ENCODE data around the gene TM9SF2. TPM values are rescaled to one million over a fixed set of nuclear protein-coding genes. Genes with fewer than 3 reads are reported as not detected.

TM9SF2 gene
- polyA plus RNA-seq, 3 donors: 54.0 to 255 (median 218) TPM

- Histone ChIP-seq H2AFZ (ENCODE audit: insufficient read depth, low read depth, low read length, poor library complexity, severe bottlenecking) (peak overlapping the region; percentile 12), H3K4me3 (replicated peaks in 1 of 3; ENCODE audit: low read depth in 2 of 3, low read length in 3 of 3) (peak overlapping the region in 1 of 3 experiments; percentile 28)
- TF ChIP-seq CTCF (IDR thresholded peaks at IDR 0.05): no peak
Observed at GRCh38 chr13:99484473-99484872, 16.8 kb upstream of the TM9SF2 start.

GRCh38 chr13:99486996-99487395, 14.3 kb upstream of the TM9SF2 start:
- 100% methylated on average over 2 of the region's 3 CpGs for WGBS (ENCODE audit: insufficient coverage)
- no peaks in the 10 kb centered on the region for H3K36me3 ChIP-seq (replicated peaks in 1 of 2; ENCODE audit: control insufficient read depth in 1 of 2, insufficient read depth in 2 of 2, low read length in 2 of 2)
- Mint-ChIP-seq H3K9me3 (peaks cover 0 to 6% (median 0%) of the 10 kb centered on the region in 7 donors), H3K27ac (no peak overlapping the region), H3K27me3 (ENCODE audit: low read depth in 3 of 3) (no peaks in the 10 kb centered on the region), H3K36me3 (peaks cover 11 to 13% of the 10 kb centered on the region in 2 donors), H3K4me1 (peaks cover 47% of the 10 kb centered on the region), H3K4me3 (no peak overlapping the region)
- no peaks in the 10 kb centered on the region for H4K20me1 ChIP-seq (ENCODE audit: insufficient read depth, low read length)
- no peak overlapping the region for H2AFZ ChIP-seq (ENCODE audit: insufficient read depth, low read depth, low read length, poor library complexity, severe bottlenecking)
- H3K9ac ChIP-seq (ENCODE audit: insufficient read depth, low read length, poor library complexity, severe bottlenecking): no peak overlapping the region
- H3K79me2 ChIP-seq (ENCODE audit: insufficient read depth, low read length): no peaks in the 10 kb centered on the region
- no peak for DNase-seq
- intact Hi-C loops (cut with micrococcal nuclease): no loop called here
- H3K4me1 ChIP-seq (ENCODE audit: control insufficient read depth in 1 of 2, insufficient read depth in 2 of 2, low read length in 2 of 2): peaks cover 40 to 44% of the 10 kb centered on the region in 2 donors
- TF ChIP-seq CTCF (IDR thresholded peaks at IDR 0.05): no peak
- H3K27ac ChIP-seq (ENCODE audit: low read depth in 1 of 2, low read length in 2 of 2): no peak overlapping the region
- H3K27me3 ChIP-seq (ENCODE audit: control insufficient read depth in 2 of 2, insufficient read depth in 2 of 2, low read length in 2 of 2): no peaks in the 10 kb centered on the region
- no peak overlapping the region for H3K4me2 ChIP-seq (replicated peaks; ENCODE audit: extremely low read depth, low read length, poor library complexity, severe bottlenecking)
- no peak overlapping the region for H3K4me3 ChIP-seq (replicated peaks in 1 of 3; ENCODE audit: low read depth in 2 of 3, low read length in 3 of 3)
- peaks cover 0 to 2% of the 10 kb centered on the region in 2 donors for H3K9me3 ChIP-seq (replicated peaks in 1 of 2; ENCODE audit: control insufficient read depth in 1 of 2, insufficient read depth in 1 of 2, low read length in 2 of 2)

More at GRCh38 chr13:99484473-99484872, 16.8 kb upstream of the TM9SF2 start:
- H3K27me3 ChIP-seq (ENCODE audit: control insufficient read depth in 2 of 2, insufficient read depth in 2 of 2, low read length in 2 of 2): no peaks in the 10 kb centered on the region
- H3K9ac ChIP-seq (ENCODE audit: insufficient read depth, low read length, poor library complexity, severe bottlenecking): no peak overlapping the region
- H3K36me3 ChIP-seq (replicated peaks in 1 of 2; ENCODE audit: control insufficient read depth in 1 of 2, insufficient read depth in 2 of 2, low read length in 2 of 2): no peaks in the 10 kb centered on the region
- H3K4me3 Mint-ChIP-seq: peak overlapping the region; percentile 61 to 88
- no peaks in the 10 kb centered on the region for H3K79me2 ChIP-seq (ENCODE audit: insufficient read depth, low read length)
- no peaks in the 10 kb centered on the region for H3K27me3 Mint-ChIP-seq (ENCODE audit: low read depth in 3 of 3)
- intact Hi-C loops (cut with micrococcal nuclease): no loop called here
- peaks cover 0 to 2% of the 10 kb centered on the region in 2 donors for H3K9me3 ChIP-seq (replicated peaks in 1 of 2; ENCODE audit: control insufficient read depth in 1 of 2, insufficient read depth in 1 of 2, low read length in 2 of 2)
- H4K20me1 ChIP-seq (ENCODE audit: insufficient read depth, low read length): no peaks in the 10 kb centered on the region
- peaks cover 8 to 11% of the 10 kb centered on the region in 2 donors for H3K36me3 Mint-ChIP-seq
- peak overlapping the region; percentile 80 to 92 (median 88) for H3K27ac Mint-ChIP-seq
- H3K4me2 ChIP-seq (replicated peaks; ENCODE audit: extremely low read depth, low read length, poor library complexity, severe bottlenecking): peak overlapping the region; percentile 53
- WGBS (ENCODE audit: insufficient coverage): no CpG with 5 or more reads among the region's 4 CpGs
- H3K4me1 Mint-ChIP-seq: peaks cover 48% of the 10 kb centered on the region
- DNase-seq: peak; percentile 74 to 92 (median 77)
- peak overlapping the region in 1 of 2 donors; percentile 62 for H3K27ac ChIP-seq (ENCODE audit: low read depth in 1 of 2, low read length in 2 of 2)
- H3K9me3 Mint-ChIP-seq: peaks cover 0 to 6% (median 0%) of the 10 kb centered on the region in 7 donors
- peaks cover 38 to 45% of the 10 kb centered on the region in 2 donors for H3K4me1 ChIP-seq (ENCODE audit: control insufficient read depth in 1 of 2, insufficient read depth in 2 of 2, low read length in 2 of 2)

All from CD14-positive monocyte (primary cell).